GM12801 (cell line): Measurements from ENCODE around the gene NUAK1.

Source experiments
- TF ChIP-seq, protein P1 (sequence below): IDR thresholded peaks from one replicate; pipeline ENCODE4 v1.5.1; 2011; ENCODE audit warnings: control low read depth; ENCODE audit not compliant: insufficient read length; ENCODE audit errors: extremely low read depth

Gene NUAK1

GRCh38 chr12:106090591-106091445 is 47.9 kb downstream of the NUAK1 start:
- TF ChIP-seq, protein P1, sequence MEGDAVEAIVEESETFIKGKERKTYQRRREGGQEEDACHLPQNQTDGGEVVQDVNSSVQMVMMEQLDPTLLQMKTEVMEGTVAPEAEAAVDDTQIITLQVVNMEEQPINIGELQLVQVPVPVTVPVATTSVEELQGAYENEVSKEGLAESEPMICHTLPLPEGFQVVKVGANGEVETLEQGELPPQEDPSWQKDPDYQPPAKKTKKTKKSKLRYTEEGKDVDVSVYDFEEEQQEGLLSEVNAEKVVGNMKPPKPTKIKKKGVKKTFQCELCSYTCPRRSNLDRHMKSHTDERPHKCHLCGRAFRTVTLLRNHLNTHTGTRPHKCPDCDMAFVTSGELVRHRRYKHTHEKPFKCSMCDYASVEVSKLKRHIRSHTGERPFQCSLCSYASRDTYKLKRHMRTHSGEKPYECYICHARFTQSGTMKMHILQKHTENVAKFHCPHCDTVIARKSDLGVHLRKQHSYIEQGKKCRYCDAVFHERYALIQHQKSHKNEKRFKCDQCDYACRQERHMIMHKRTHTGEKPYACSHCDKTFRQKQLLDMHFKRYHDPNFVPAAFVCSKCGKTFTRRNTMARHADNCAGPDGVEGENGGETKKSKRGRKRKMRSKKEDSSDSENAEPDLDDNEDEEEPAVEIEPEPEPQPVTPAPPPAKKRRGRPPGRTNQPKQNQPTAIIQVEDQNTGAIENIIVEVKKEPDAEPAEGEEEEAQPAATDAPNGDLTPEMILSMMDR, result no peak

GRCh38 chr12:106089935-106090334 is 48.8 kb downstream of the NUAK1 start:
- TF ChIP-seq, protein P1, result no peak

DNA sequence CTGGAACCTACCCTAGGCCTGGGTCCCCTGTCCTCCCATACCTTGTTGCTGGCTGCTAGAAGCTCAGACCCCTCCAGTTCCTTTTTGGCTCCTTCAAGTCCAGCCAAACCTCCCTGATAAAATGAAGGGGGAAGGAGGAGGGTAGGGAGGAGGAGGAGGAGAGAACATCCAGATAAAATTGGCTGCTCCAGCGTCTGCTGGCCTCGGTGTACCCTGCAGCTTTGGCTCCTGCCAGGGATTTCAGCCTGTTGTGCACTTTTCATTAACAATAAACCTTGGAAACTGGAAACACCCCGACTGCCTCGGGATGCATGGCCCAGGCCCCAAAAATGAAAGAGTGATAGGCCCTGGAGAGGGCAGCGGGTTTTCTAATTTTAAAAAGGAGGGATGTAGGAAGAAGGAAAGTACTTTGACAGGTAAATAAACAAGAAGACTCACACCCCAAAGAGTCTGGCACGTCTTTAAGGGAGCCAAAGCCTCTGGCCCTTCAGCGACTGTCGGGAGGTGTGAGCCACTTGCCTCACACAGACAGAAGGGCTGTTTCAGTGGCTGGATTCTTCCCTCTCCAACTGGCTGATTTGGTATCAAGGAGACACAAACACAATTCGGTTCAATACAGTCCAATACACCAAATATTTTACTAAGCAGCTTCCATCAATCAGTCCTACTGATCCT is 49.8 kb downstream of the NUAK1 start:
- TF ChIP-seq, protein P1, result no peak

GRCh38 chr12:106088246-106088808 is 50.4 kb downstream of the NUAK1 start:
- TF ChIP-seq, protein P1, result no peak

DNA sequence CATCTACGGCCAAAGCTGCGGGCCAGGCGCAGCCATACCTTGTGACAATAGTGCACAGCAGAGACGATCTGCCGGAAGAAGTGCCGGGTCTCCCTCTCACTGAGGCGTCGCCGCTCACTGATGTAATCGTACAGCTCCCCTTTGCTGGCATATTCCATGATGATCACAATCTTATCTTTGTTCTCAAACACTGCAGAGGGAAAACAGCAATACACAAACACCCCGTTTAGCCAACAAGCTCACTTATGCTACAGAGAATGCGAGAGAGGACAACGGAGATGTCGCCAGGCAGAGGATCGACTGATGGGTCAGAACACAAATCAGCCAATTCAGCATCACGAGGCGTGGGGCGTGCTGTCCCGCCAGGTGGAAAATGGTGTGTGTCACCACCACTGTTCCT is 52.1 kb downstream of the NUAK1 start:
- TF ChIP-seq, protein P1, result no peak

GRCh38 chr12:106085213-106085612 is 53.5 kb downstream of the NUAK1 start:
- TF ChIP-seq, protein P1, result no peak

GRCh38 chr12:106084759-106085158 is 54.0 kb downstream of the NUAK1 start:
- TF ChIP-seq, protein P1, result no peak
